ENCODE data around the gene JKAMP.

JKAMP gene

DNA sequence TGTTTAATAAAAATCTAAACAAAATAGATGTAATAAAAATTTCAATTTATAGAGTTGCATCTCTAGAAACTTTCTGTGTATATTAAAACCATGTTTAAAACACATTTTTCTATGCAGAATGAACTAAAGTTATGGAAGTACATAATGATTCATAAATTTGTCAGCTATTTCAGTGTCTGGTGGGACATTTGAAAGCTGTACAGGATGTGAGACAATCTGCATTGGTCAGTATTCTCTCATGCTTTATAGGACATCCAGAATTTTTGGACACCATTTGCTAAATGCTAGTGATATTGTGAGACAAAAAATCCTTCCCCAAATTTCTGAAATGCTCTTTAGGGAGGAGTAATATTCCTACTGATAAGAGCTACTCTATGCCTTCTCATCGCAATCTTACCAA is 32.5 kb upstream of the JKAMP start:
- TF ChIP-seq SUZ12 (IDR thresholded peaks at IDR 0.05; ENCODE audit: extremely low read depth, insufficient read depth, insufficient read length), result no peak
- TF ChIP-seq ZNF274 (IDR thresholded peaks at IDR 0.05; ENCODE audit: low read depth, low read length), result no peak
- TF ChIP-seq YY1 (IDR thresholded peaks at IDR 0.05; ENCODE audit: insufficient read depth, insufficient read length), result no peak
- no peak for DNase-seq (ENCODE audit: low read depth, low spot score)
- Histone ChIP-seq H3K9ac (ENCODE audit: insufficient read length, low read depth) (no peak overlapping the region), H3K4me1 (ENCODE audit: insufficient read depth, insufficient read length) (no peaks in the 10 kb centered on the region), H3K4me3 (ENCODE audit: insufficient read length, low read depth) (no peak overlapping the region), H3K9me3 (ENCODE audit: insufficient read depth, low read length) (no peaks in the 10 kb centered on the region), H3K27me3 (ENCODE audit: insufficient read depth, insufficient read length) (no peaks in the 10 kb centered on the region), H3K36me3 (ENCODE audit: insufficient read depth, insufficient read length, low read length) (peaks cover 6% of the 10 kb centered on the region)

GRCh38 chr14:59454139-59454538 is 30.2 kb upstream of the JKAMP start:
- no peaks in the 10 kb centered on the region for H3K4me1 ChIP-seq (ENCODE audit: insufficient read depth, insufficient read length)
- no peak overlapping the region for H3K9ac ChIP-seq (ENCODE audit: insufficient read length, low read depth)
- no peak for DNase-seq (ENCODE audit: low read depth, low spot score)
- no peaks in the 10 kb centered on the region for H3K27me3 ChIP-seq (ENCODE audit: insufficient read depth, insufficient read length)
- H3K36me3 ChIP-seq (ENCODE audit: insufficient read depth, insufficient read length, low read length), result peaks cover 14% of the 10 kb centered on the region
- TF ChIP-seq SUZ12 (IDR thresholded peaks at IDR 0.05; ENCODE audit: extremely low read depth, insufficient read depth, insufficient read length), result no peak
- no peak for TF ChIP-seq ZNF274 (IDR thresholded peaks at IDR 0.05; ENCODE audit: low read depth, low read length)
- no peak for TF ChIP-seq YY1 (IDR thresholded peaks at IDR 0.05; ENCODE audit: insufficient read depth, insufficient read length)
- no peak overlapping the region for H3K4me3 ChIP-seq (ENCODE audit: insufficient read length, low read depth)
- H3K9me3 ChIP-seq (ENCODE audit: insufficient read depth, low read length), result no peaks in the 10 kb centered on the region

- no peaks in the 10 kb centered on the region for H3K9me3 ChIP-seq (ENCODE audit: insufficient read depth, low read length)
- H3K36me3 ChIP-seq (ENCODE audit: insufficient read depth, insufficient read length, low read length), result peaks cover 15% of the 10 kb centered on the region
- no peak for DNase-seq (ENCODE audit: low read depth, low spot score)
- no peak for TF ChIP-seq ZNF274 (IDR thresholded peaks at IDR 0.05; ENCODE audit: low read depth, low read length)
- no peak for TF ChIP-seq SUZ12 (IDR thresholded peaks at IDR 0.05; ENCODE audit: extremely low read depth, insufficient read depth, insufficient read length)
- no peak for TF ChIP-seq YY1 (IDR thresholded peaks at IDR 0.05; ENCODE audit: insufficient read depth, insufficient read length)
- no peaks in the 10 kb centered on the region for H3K27me3 ChIP-seq (ENCODE audit: insufficient read depth, insufficient read length)
- H3K4me3 ChIP-seq (ENCODE audit: insufficient read length, low read depth), result no peak overlapping the region
- no peaks in the 10 kb centered on the region for H3K4me1 ChIP-seq (ENCODE audit: insufficient read depth, insufficient read length)
- H3K9ac ChIP-seq (ENCODE audit: insufficient read length, low read depth), result no peak overlapping the region
Measured at GRCh38 chr14:59455411-59455810, 28.9 kb upstream of the JKAMP start.

DNA sequence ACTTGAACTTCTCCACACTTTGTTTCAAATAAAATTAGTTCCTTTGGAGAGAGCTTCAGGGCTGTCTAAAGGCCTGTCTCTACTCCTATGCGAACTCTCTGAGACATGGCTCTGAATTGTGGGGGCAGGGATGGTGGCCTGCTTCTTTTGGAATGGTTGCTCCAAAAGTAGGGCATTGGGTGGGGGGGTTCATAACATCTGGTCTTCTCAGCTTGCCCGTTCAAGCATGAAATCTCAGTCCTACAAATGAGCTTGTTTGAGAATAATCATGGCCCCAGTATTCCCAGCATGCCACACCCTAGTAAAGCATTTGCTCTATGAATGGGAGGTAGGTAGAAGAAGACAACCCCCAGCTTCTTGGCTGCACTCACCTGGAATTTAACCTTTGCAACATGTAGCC is 25.8 kb upstream of the JKAMP start:
- Histone ChIP-seq H3K9ac (ENCODE audit: insufficient read length, low read depth) (no peak overlapping the region), H3K9me3 (ENCODE audit: insufficient read depth, low read length) (no peaks in the 10 kb centered on the region), H3K27me3 (ENCODE audit: insufficient read depth, insufficient read length) (peaks cover 5% of the 10 kb centered on the region), H3K4me1 (ENCODE audit: insufficient read depth, insufficient read length) (no peaks in the 10 kb centered on the region), H3K36me3 (ENCODE audit: insufficient read depth, insufficient read length, low read length) (peaks cover 25% of the 10 kb centered on the region), H3K4me3 (ENCODE audit: insufficient read length, low read depth) (no peak overlapping the region)
- TF ChIP-seq SUZ12 (IDR thresholded peaks at IDR 0.05; ENCODE audit: extremely low read depth, insufficient read depth, insufficient read length) (no peak), YY1 (IDR thresholded peaks at IDR 0.05; ENCODE audit: insufficient read depth, insufficient read length) (no peak), ZNF274 (IDR thresholded peaks at IDR 0.05; ENCODE audit: low read depth, low read length) (no peak)
- no peak for DNase-seq (ENCODE audit: low read depth, low spot score)

GRCh38 chr14:59460378-59460777 is 23.9 kb upstream of the JKAMP start:
- Histone ChIP-seq H3K9me3 (ENCODE audit: insufficient read depth, low read length) (no peaks in the 10 kb centered on the region), H3K36me3 (ENCODE audit: insufficient read depth, insufficient read length, low read length) (peaks cover 25% of the 10 kb centered on the region), H3K4me3 (ENCODE audit: insufficient read length, low read depth) (no peak overlapping the region), H3K4me1 (ENCODE audit: insufficient read depth, insufficient read length) (peaks cover 3% of the 10 kb centered on the region), H3K27me3 (ENCODE audit: insufficient read depth, insufficient read length) (peaks cover 13% of the 10 kb centered on the region), H3K9ac (ENCODE audit: insufficient read length, low read depth) (no peak overlapping the region)
- DNase-seq (ENCODE audit: low read depth, low spot score), result no peak
- TF ChIP-seq ZNF274 (IDR thresholded peaks at IDR 0.05; ENCODE audit: low read depth, low read length), result no peak
- TF ChIP-seq YY1 (IDR thresholded peaks at IDR 0.05; ENCODE audit: insufficient read depth, insufficient read length), result no peak
- TF ChIP-seq SUZ12 (IDR thresholded peaks at IDR 0.05; ENCODE audit: extremely low read depth, insufficient read depth, insufficient read length), result no peak

- no peaks in the 10 kb centered on the region for H3K9me3 ChIP-seq (ENCODE audit: insufficient read depth, low read length)
- peaks cover 19% of the 10 kb centered on the region for H3K36me3 ChIP-seq (ENCODE audit: insufficient read depth, insufficient read length, low read length)
- no peak for DNase-seq (ENCODE audit: low read depth, low spot score)
- H3K4me1 ChIP-seq (ENCODE audit: insufficient read depth, insufficient read length), result peaks cover 3% of the 10 kb centered on the region
- no peak overlapping the region for H3K9ac ChIP-seq (ENCODE audit: insufficient read length, low read depth)
- no peak for TF ChIP-seq ZNF274 (IDR thresholded peaks at IDR 0.05; ENCODE audit: low read depth, low read length)
- peaks cover 13% of the 10 kb centered on the region for H3K27me3 ChIP-seq (ENCODE audit: insufficient read depth, insufficient read length)
- no peak overlapping the region for H3K4me3 ChIP-seq (ENCODE audit: insufficient read length, low read depth)
Measured at GRCh38 chr14:59461891-59462290, 22.4 kb upstream of the JKAMP start.

- TF ChIP-seq ZNF274 (IDR thresholded peaks at IDR 0.05; ENCODE audit: low read depth, low read length) (no peak), SUZ12 (IDR thresholded peaks at IDR 0.05; ENCODE audit: extremely low read depth, insufficient read depth, insufficient read length) (no peak), YY1 (IDR thresholded peaks at IDR 0.05; ENCODE audit: insufficient read depth, insufficient read length) (no peak)
- Histone ChIP-seq H3K4me3 (ENCODE audit: insufficient read length, low read depth) (peak overlapping the region; percentile 51), H3K9ac (ENCODE audit: insufficient read length, low read depth) (peak overlapping the region; percentile 80), H3K4me1 (ENCODE audit: insufficient read depth, insufficient read length) (peaks cover 3% of the 10 kb centered on the region), H3K36me3 (ENCODE audit: insufficient read depth, insufficient read length, low read length) (peaks cover 19% of the 10 kb centered on the region), H3K9me3 (ENCODE audit: insufficient read depth, low read length) (no peaks in the 10 kb centered on the region), H3K27me3 (ENCODE audit: insufficient read depth, insufficient read length) (peaks cover 13% of the 10 kb centered on the region)
- no peak for DNase-seq (ENCODE audit: low read depth, low spot score)
Measured at GRCh38 chr14:59463787-59464485, 20.4 kb upstream of the JKAMP start.

All from NT2/D1 (cell line).